Loucy (cell line): Measurements from ENCODE around the gene GP1BA.

Experiments
- H2AFZ ChIP-seq: fragments of 200-600 bp; sonication (generic); 2 replicates; pipeline ENCODE4 v1.6.0; 2016; ENCODE audit warnings: antibody characterized with exemption, mild to moderate bottlenecking, low read length, moderate library complexity
- H3F3A ChIP-seq: fragments of 200-600 bp; 2 replicates; pipeline ENCODE4 v1.6.0; 2016; ENCODE audit warnings: antibody characterized with exemption, low read depth, mild to moderate bottlenecking
- H3K27me3 ChIP-seq: fragments of 200-600 bp; sonication (generic); 2 replicates; pipeline ENCODE4 v1.6.1; 2014; ENCODE audit warnings: low read length, mild to moderate bottlenecking; ENCODE audit not compliant: insufficient read depth, poor library complexity, severe bottlenecking
- H3K36me3 ChIP-seq: fragments of 200-600 bp; sonication (generic); 2 replicates; pipeline ENCODE4 v1.6.1; 2016; ENCODE audit warnings: low read length; ENCODE audit not compliant: insufficient read depth
- H3K4me1 ChIP-seq: fragments of 200-600 bp; sonication (generic); 2 replicates; pipeline ENCODE4 v1.5.1; 2014; ENCODE audit warnings: low read length, mild to moderate bottlenecking; ENCODE audit not compliant: insufficient read depth, poor library complexity, severe bottlenecking
- H3K4me2 ChIP-seq: fragments of 200-600 bp; sonication (generic); 2 replicates; pipeline ENCODE4 v1.6.0; 2014; ENCODE audit warnings: antibody characterized with exemption, low read length, low read depth, mild to moderate bottlenecking; ENCODE audit not compliant: poor library complexity, severe bottlenecking
- H3K4me3 ChIP-seq: fragments of 200-600 bp; sonication (generic); 2 replicates; pipeline ENCODE4 v1.5.1; 2014; ENCODE audit warnings: low read length, mild to moderate bottlenecking, mixed read lengths; ENCODE audit not compliant: poor library complexity, severe bottlenecking
- H3K79me2 ChIP-seq: fragments of 200-600 bp; sonication (generic); 2 replicates; pipeline ENCODE4 v1.6.1; 2014; ENCODE audit warnings: low read length; ENCODE audit not compliant: insufficient read depth
- H3K9ac ChIP-seq: fragments of 200-600 bp; sonication (generic); 2 replicates; pipeline ENCODE4 v1.6.0; 2014; ENCODE audit warnings: mild to moderate bottlenecking, low read depth, low read length, moderate library complexity; ENCODE audit not compliant: poor library complexity, severe bottlenecking
- H3K9me2 ChIP-seq: fragments of 200-600 bp; sonication (generic); replicated peaks from 2 replicates; pipeline ENCODE4 v1.6.1; 2016; ENCODE audit warnings: low read depth, low read length, mixed read lengths
- H3K9me3 ChIP-seq: fragments of 200-600 bp; sonication (generic); 2 replicates; pipeline ENCODE4 v1.6.1; 2014; ENCODE audit warnings: mild to moderate bottlenecking, antibody characterized with exemption, low read length, low read depth; ENCODE audit not compliant: insufficient read depth
- H4K20me1 ChIP-seq: fragments of 200-600 bp; sonication (generic); 2 replicates; pipeline ENCODE4 v1.6.0; 2014; ENCODE audit warnings: antibody characterized with exemption, low read length, mild to moderate bottlenecking; ENCODE audit not compliant: insufficient read depth, poor library complexity, severe bottlenecking
- EZH2phosphoT487 ChIP-seq: fragments of 200-600 bp; IDR thresholded peaks from 2 replicates; pipeline ENCODE4 v1.6.1; 2018; ENCODE audit warnings: antibody characterized with exemption, mild to moderate bottlenecking, moderate library complexity, borderline replicate concordance
- TF ChIP-seq, protein P1 (sequence below): fragments of 200-600 bp; sonication (generic); conservative IDR thresholded peaks from 2 replicates; pipeline ENCODE4 v1.5.1; 2014; ENCODE audit warnings: mild to moderate bottlenecking, antibody characterized with exemption, low read length

GP1BA gene

DNA sequence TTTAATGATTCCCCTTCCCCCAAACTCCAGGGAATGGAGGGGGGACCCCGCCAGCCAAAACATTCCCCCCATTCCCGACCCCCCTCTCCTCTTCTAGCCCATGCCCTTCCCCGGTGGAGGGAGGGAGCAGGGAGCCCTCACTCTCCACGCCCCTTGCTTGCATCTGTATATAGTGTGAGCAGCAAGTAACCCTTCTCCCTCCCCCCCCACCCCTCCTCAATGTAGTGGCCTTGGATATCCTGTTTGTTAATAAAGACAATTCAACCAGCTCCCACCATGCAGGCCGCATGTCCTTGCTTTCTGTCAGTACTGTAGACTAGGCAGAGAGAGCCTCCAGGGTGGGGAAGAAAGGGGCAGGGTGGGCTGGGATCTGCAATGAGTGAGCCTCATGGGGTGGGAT, 34.3 kb upstream of the GP1BA start:
- Histone ChIP-seq H3K9me2 (no peaks in the 10 kb centered on the region), H3K79me2 (no peaks in the 10 kb centered on the region), H3K4me2 (no peak overlapping the region), H3K9me3 (no peaks in the 10 kb centered on the region), H3K27me3 (no peaks in the 10 kb centered on the region), H3K4me1 (peaks cover 1% of the 10 kb centered on the region), H3K4me3 (no peak overlapping the region), H3F3A (no peaks in the 10 kb centered on the region), H2AFZ (no peak overlapping the region), H3K9ac (no peak overlapping the region), H3K36me3 (peaks cover 15% of the 10 kb centered on the region; the same call in 1 of the 2 replicates), H4K20me1 (no peaks in the 10 kb centered on the region)
- TF ChIP-seq, protein P1, sequence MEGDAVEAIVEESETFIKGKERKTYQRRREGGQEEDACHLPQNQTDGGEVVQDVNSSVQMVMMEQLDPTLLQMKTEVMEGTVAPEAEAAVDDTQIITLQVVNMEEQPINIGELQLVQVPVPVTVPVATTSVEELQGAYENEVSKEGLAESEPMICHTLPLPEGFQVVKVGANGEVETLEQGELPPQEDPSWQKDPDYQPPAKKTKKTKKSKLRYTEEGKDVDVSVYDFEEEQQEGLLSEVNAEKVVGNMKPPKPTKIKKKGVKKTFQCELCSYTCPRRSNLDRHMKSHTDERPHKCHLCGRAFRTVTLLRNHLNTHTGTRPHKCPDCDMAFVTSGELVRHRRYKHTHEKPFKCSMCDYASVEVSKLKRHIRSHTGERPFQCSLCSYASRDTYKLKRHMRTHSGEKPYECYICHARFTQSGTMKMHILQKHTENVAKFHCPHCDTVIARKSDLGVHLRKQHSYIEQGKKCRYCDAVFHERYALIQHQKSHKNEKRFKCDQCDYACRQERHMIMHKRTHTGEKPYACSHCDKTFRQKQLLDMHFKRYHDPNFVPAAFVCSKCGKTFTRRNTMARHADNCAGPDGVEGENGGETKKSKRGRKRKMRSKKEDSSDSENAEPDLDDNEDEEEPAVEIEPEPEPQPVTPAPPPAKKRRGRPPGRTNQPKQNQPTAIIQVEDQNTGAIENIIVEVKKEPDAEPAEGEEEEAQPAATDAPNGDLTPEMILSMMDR = no peak
- TF ChIP-seq EZH2phosphoT487 = no peak

DNA sequence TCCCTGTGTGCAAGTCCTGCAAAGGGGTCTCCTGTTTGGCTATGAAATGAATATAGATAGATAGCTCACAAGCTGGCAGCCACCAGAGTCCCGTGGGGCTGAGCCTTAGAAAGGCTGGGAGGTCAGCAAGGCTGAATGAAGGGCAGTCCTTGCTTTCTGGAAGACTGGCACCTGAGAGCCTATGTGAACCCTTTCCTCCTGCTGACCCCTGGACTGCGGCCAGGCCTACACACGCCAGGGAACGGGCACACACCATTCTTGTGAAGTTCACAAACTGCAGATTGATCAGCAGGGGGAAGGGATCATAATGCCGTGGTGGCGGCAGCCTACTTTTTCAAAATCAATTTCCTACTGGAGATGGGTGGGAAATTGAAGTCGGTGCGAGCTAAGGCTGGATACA, 33.7 kb upstream of the GP1BA start:
- no peaks in the 10 kb centered on the region for H3K27me3 ChIP-seq
- H3K9ac ChIP-seq = no peak overlapping the region
- no peaks in the 10 kb centered on the region for H3K79me2 ChIP-seq
- no peaks in the 10 kb centered on the region for H3F3A ChIP-seq
- no peaks in the 10 kb centered on the region for H3K9me3 ChIP-seq
- TF ChIP-seq, protein P1 = no peak
- TF ChIP-seq EZH2phosphoT487 = no peak
- no peak overlapping the region for H2AFZ ChIP-seq
- no peaks in the 10 kb centered on the region for H4K20me1 ChIP-seq
- H3K4me2 ChIP-seq = no peak overlapping the region
- H3K9me2 ChIP-seq = no peaks in the 10 kb centered on the region
- peaks cover 7% of the 10 kb centered on the region for H3K4me1 ChIP-seq
- H3K4me3 ChIP-seq = no peak overlapping the region
- peaks cover 15% of the 10 kb centered on the region; the same call in 1 of the 2 replicates for H3K36me3 ChIP-seq

DNA sequence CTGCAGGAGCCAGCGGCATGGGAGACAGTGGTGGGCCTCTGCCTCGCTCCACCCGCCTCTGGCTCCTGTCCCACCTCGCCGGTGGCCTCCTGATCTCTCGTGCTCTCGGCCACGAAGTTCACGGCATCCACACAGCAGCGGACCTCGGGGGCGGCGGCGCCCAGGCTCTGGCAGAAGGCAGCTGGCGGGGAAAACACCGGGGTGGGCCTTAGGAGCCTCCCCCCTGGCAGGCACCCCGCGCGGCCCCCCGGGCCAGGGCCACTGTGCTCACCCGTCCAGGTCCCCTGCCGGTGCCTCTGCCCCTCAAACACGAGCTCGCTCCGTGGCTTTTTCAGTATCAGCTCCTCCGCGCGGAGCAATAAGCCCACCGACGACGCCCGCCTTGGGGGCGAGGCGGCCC, 33.1 kb upstream of the GP1BA start:
- Histone ChIP-seq H3K36me3 (peaks cover 15% of the 10 kb centered on the region; the same call in 1 of the 2 replicates), H3K9me2 (no peaks in the 10 kb centered on the region), H3K9ac (no peak overlapping the region), H3K4me3 (no peak overlapping the region), H3K9me3 (no peaks in the 10 kb centered on the region), H2AFZ (no peak overlapping the region), H3K79me2 (no peaks in the 10 kb centered on the region), H3K4me1 (peaks cover 8% of the 10 kb centered on the region), H3F3A (no peaks in the 10 kb centered on the region), H3K4me2 (no peak overlapping the region), H3K27me3 (no peaks in the 10 kb centered on the region), H4K20me1 (no peaks in the 10 kb centered on the region)
- TF ChIP-seq EZH2phosphoT487 = no peak
- TF ChIP-seq, protein P1 = no peak
